Glutamatergic neuron (in vitro differentiated cells): ENCODE results near the gene CPSF4L. TPM values are rescaled to one million over a fixed set of nuclear protein-coding genes. Genes with fewer than 3 reads are reported as not detected.
"Not testable (repeated sequence)": the region's sequence is repeated elsewhere in the genome, so short reads cannot be mapped to it uniquely, and the experiment has no call there.

Experiments used
- DNase-seq: peaks from one replicate; pipeline ENCODE4 v3.0.0; 2022
- H3K27ac Mint-ChIP-seq: one replicate; pipeline ENCODE4 v1.8.0; 2020; ENCODE audit warnings: mild to moderate bottlenecking, mixed read lengths, inconsistent platforms; ENCODE audit not compliant: unreplicated experiment
- H3K27me3 Mint-ChIP-seq: one replicate; pipeline ENCODE4 v1.8.0; 2020; ENCODE audit warnings: mild to moderate bottlenecking, moderate library complexity, mixed read lengths, inconsistent platforms; ENCODE audit not compliant: unreplicated experiment
- H3K36me3 Mint-ChIP-seq: one replicate; pipeline ENCODE4 v1.8.0; 2020; ENCODE audit warnings: mild to moderate bottlenecking, mixed read lengths, inconsistent platforms; ENCODE audit not compliant: unreplicated experiment
- H3K4me1 Mint-ChIP-seq: one replicate; pipeline ENCODE4 v1.8.0; 2020; ENCODE audit warnings: mild to moderate bottlenecking, low read depth, mixed read lengths, inconsistent platforms; ENCODE audit not compliant: unreplicated experiment
- H3K4me3 Mint-ChIP-seq: one replicate; pipeline ENCODE4 v1.8.0; 2020; ENCODE audit warnings: mild to moderate bottlenecking, mixed read lengths, inconsistent platforms; ENCODE audit not compliant: unreplicated experiment
- H3K9me3 Mint-ChIP-seq: one replicate; pipeline ENCODE4 v1.8.0; 2020; ENCODE audit warnings: mild to moderate bottlenecking, moderate library complexity, mixed read lengths, inconsistent platforms; ENCODE audit not compliant: unreplicated experiment
- long read RNA-seq: library from polyadenylated mRNA; unstranded; transcript quantifications from one replicate; pipeline ENCODE4 v2.0.0, GENCODE V29; 2020; ENCODE audit not compliant: unreplicated experiment
- total RNA-seq: library from RNA; stranded (reverse); fragmentation: NEBNext Ultra II Directional; extraction: Animal tissue kit (Norgen Biotek cat#: 25700); gene quantifications from one replicate; pipeline ENCODE4 v1.2.1, GENCODE V29; 2021; ENCODE audit not compliant: unreplicated experiment
- TF ChIP-seq, protein P1 (sequence below): fragments of 200-600 bp; sonication (generic); IDR thresholded peaks from one replicate; pipeline ENCODE4 v1.5.0; 2021; ENCODE audit not compliant: partially characterized antibody, unreplicated experiment

Gene CPSF4L, protein sequence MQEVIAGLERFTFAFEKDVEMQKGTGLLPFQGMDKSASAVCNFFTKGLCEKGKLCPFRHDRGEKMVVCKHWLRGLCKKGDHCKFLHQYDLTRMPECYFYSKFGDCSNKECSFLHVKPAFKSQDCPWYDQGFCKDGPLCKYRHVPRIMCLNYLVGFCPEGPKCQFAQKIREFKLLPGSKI
- total RNA-seq: 0.44 TPM
- long read RNA-seq: 0 reads

DNA sequence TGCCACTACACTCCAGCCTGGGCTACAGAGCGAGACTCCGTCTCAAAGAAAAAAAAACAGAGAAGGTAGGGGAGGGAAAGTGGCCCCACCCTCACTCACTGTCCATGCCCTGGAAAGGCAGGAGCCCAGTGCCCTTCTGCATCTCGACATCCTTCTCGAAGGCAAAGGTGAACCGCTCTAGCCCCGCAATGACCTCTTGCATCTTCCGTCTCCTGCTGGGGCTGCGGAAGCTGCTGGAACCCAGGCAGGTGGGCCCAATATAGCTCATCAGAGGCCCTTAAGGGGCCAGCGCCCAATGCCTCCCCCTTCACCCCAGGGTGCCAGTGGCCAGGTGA is at the start of gene CPSF4L:
Gene CPSF4L (minus strand): TSS at position 264 of the 335 bp plus-strand sequence. CDS start 62 bp downstream, at position 202.
- Mint-ChIP-seq H3K36me3 (no peaks in the 10 kb centered on the region), H3K27me3 (peaks cover 7% of the 10 kb centered on the region), H3K4me1 (peaks cover 14% of the 10 kb centered on the region), H3K4me3 (no peak within 1 kb of the TSS), H3K9me3 (peaks cover 3% of the 10 kb centered on the region), H3K27ac (peak within 1 kb of the TSS; percentile 39)
- DNase-seq: no peak
- TF ChIP-seq, protein P1, sequence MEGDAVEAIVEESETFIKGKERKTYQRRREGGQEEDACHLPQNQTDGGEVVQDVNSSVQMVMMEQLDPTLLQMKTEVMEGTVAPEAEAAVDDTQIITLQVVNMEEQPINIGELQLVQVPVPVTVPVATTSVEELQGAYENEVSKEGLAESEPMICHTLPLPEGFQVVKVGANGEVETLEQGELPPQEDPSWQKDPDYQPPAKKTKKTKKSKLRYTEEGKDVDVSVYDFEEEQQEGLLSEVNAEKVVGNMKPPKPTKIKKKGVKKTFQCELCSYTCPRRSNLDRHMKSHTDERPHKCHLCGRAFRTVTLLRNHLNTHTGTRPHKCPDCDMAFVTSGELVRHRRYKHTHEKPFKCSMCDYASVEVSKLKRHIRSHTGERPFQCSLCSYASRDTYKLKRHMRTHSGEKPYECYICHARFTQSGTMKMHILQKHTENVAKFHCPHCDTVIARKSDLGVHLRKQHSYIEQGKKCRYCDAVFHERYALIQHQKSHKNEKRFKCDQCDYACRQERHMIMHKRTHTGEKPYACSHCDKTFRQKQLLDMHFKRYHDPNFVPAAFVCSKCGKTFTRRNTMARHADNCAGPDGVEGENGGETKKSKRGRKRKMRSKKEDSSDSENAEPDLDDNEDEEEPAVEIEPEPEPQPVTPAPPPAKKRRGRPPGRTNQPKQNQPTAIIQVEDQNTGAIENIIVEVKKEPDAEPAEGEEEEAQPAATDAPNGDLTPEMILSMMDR: no peak

DNA sequence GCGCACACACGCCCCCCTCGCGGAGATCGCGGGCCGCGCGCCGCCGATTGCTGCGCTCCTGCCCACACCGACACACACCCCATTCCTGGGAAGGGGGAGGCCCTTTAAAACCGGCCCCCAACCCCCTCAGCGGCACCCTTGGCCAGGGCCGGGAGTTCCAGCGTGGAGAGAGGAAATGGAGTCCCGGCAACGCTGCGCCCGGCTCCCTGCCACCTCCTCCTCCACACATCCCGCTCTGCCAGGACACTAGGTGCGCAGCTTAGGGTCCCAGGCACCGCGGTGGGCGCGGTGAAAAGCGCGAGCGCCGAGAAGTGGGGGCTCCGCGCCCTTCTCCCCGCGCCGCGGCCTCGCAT is 49.7 kb upstream of the CPSF4L start:
- Mint-ChIP-seq H3K27me3 (peaks cover 8% of the 10 kb centered on the region), H3K4me3 (peak overlapping the region; percentile 94), H3K27ac (peak overlapping the region; percentile 97), H3K36me3 (no peaks in the 10 kb centered on the region), H3K4me1 (peaks cover 16% of the 10 kb centered on the region), H3K9me3 (peaks cover 6% of the 10 kb centered on the region)
- TF ChIP-seq, protein P1: no peak
- DNase-seq: no peak

DNA sequence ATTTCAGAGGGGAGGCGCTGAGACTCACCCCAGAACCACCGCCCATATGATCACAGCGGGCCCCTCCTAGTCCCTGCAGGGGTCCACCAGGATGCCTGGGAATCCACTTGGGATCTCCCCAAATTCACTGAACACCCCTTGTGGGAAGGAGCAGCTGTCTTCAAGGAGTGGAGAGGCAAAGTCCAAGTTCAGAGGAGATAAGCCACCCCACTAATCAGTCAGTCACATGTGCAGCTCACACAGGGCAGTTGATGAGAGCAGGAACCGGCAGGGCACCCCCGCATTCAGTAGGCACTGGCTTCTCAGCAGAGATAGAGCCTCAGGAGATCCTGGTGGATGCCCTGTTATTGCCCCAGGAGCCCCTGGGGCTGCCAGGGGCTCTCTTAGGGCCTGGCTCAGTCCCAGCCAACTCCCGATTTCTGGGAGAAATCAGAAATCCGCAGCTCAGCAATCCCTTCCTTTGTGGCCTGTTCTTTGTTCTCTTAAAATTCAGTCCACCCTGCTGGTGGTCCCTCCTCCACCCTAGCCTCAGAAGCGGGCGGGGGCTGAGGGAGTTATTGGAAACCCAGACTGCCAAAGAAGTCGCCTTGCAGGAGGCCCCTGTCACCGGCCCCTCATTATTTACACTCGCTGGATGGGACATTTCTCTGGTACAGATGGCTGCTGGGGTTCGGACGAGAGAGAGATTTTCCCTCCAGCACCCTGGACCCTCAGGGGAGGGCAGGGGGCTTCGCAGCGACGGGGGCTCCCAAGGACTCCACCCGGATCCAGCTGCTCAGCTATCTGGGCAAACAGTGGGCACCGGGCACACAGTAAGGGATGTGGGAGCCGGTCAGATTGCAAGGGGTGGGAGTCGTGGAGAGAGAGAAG is 48.3 kb upstream of the CPSF4L start:
- TF ChIP-seq, protein P1: no peak
- Mint-ChIP-seq H3K27ac (peak overlapping the region; percentile 98), H3K27me3 (peaks cover 8% of the 10 kb centered on the region), H3K9me3 (peaks cover 6% of the 10 kb centered on the region), H3K4me1 (peaks cover 24% of the 10 kb centered on the region), H3K36me3 (no peaks in the 10 kb centered on the region), H3K4me3 (peak overlapping the region; percentile 100)
- DNase-seq: peak; percentile 64

DNA sequence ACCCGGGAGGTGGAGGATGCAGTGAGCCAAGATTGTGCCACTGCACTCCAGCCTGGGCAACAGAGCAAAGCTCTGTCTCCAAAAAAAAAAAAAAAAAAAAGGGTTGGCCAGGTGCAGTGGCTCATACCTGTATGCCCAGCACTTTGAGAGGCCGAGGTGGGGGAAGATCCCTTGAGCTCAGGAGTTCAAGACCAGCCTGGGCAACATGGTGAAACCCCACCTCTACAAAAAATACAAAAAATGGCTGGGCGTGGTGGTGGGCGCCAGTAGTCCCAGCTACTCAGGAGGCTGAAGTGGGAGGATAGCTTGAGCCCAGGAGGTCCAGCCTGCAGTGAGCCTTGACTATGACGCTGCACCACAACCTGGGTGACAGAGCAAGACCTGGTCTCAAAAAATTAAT is 47.3 kb upstream of the CPSF4L start:
- not testable (repeated sequence) for H3K36me3 Mint-ChIP-seq, H3K4me3 Mint-ChIP-seq, H3K9me3 Mint-ChIP-seq, H3K27me3 Mint-ChIP-seq, H3K27ac Mint-ChIP-seq, DNase-seq
- peaks cover 27% of the 10 kb centered on the region for H3K4me1 Mint-ChIP-seq

DNA sequence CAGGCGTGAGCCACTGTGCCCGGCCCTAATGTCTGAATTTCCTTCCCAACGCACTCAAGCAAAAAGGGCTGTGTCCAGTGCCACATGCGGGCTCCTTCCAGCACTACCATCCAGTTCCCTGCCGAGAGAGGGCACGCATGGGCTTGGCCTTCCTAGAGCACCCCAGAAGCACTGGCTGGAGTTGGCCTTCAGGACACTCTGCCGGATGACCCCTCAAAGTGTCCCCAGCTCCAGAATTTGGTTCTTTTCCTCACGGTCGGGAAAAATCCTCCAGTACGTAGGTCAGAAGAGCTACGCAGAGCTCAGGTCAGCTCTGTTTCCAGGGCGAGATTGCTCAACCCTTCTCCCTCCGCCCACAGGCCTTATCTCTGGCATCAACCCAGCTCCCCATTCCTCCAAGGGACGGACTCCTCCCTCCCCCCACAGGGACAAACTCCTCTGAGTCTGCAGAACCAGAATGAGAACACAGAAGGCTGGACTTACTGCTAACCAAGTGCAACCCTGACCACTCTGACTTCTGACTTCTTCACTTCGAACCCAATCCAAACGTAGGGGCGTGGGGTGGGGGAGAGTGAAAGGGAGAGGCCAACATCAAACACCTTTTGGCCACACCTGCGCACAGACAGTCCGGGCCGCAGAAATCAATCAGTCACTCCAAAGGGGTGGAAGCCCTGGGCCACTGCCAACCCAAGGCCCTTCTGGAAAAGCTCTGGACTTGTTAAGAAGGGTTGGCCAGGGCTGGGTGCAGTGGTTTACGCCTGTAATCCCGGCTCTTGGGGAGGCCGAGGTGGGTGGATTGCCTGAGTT is 46.5 kb upstream of the CPSF4L start:
- no peak for DNase-seq
- H3K27ac Mint-ChIP-seq: peak overlapping the region; percentile 43
- peak overlapping the region; percentile 81 for H3K4me3 Mint-ChIP-seq
- TF ChIP-seq, protein P1: no peak
- H3K4me1 Mint-ChIP-seq: peaks cover 30% of the 10 kb centered on the region
- H3K9me3 Mint-ChIP-seq: peaks cover 6% of the 10 kb centered on the region
- H3K36me3 Mint-ChIP-seq: no peaks in the 10 kb centered on the region
- H3K27me3 Mint-ChIP-seq: peaks cover 11% of the 10 kb centered on the region
